Osteocyte (in vitro differentiated cells): Measurements from ENCODE around the gene SFTPD. TPM values are rescaled to one million over a fixed set of nuclear protein-coding genes. Genes with fewer than 3 reads are reported as not detected.
"Not testable (repeated sequence)": the region's sequence is repeated elsewhere in the genome, so short reads cannot be mapped to it uniquely, and the experiment has no call there.

Experiments
- DNase-seq: peaks from one replicate; pipeline ENCODE4 v3.0.0; 2021; ENCODE audit warnings: mixed read lengths; ENCODE audit not compliant: unreplicated experiment; ENCODE audit errors: extremely low spot score
- H3K27ac Mint-ChIP-seq: one replicate; pipeline ENCODE4 v1.8.0; 2021; ENCODE audit warnings: mild to moderate bottlenecking, mixed read lengths; ENCODE audit not compliant: unreplicated experiment
- H3K27me3 Mint-ChIP-seq: one replicate; pipeline ENCODE4 v1.8.0; 2021; ENCODE audit warnings: mixed read lengths; ENCODE audit not compliant: unreplicated experiment
- H3K36me3 Mint-ChIP-seq: one replicate; pipeline ENCODE4 v1.8.0; 2021; ENCODE audit warnings: mixed read lengths; ENCODE audit not compliant: unreplicated experiment
- H3K4me1 Mint-ChIP-seq: one replicate; pipeline ENCODE4 v1.8.0; 2021; ENCODE audit warnings: mixed read lengths; ENCODE audit not compliant: unreplicated experiment
- H3K4me3 Mint-ChIP-seq: one replicate; pipeline ENCODE4 v1.8.0; 2021; ENCODE audit warnings: mild to moderate bottlenecking, moderate library complexity, mixed read lengths; ENCODE audit not compliant: unreplicated experiment
- H3K9me3 Mint-ChIP-seq: one replicate; pipeline ENCODE4 v1.8.0; 2021; ENCODE audit warnings: mixed read lengths; ENCODE audit not compliant: unreplicated experiment
- CTCF ChIP-seq: fragments of 200-600 bp; sonication (generic); IDR thresholded peaks from 2 replicates; pipeline ENCODE4 v1.5.0; 2021; ENCODE audit warnings: antibody characterized with exemption, mild to moderate bottlenecking, moderate library complexity
- total RNA-seq: library from RNA; stranded (reverse); gene quantifications from 2 replicates; pipeline ENCODE4 v1.2.1, GENCODE V29; 2021

Gene SFTPD
- total RNA-seq, 1 donor from 2014 or later: 0.35 TPM

GRCh38 chr10:79898597-79899325, 50.1 kb downstream of the SFTPD start:
- Mint-ChIP-seq H3K36me3 (no peaks in the 10 kb centered on the region), H3K9me3 (no peaks in the 10 kb centered on the region), H3K4me1 (peaks cover 4% of the 10 kb centered on the region), H3K4me3 (no peak overlapping the region), H3K27ac (no peak overlapping the region), H3K27me3 (peaks cover 71% of the 10 kb centered on the region)
- TF ChIP-seq CTCF: no peak
- DNase-seq: no peak

- DNase-seq, H3K27ac Mint-ChIP-seq, H3K36me3 Mint-ChIP-seq, H3K4me1 Mint-ChIP-seq, H3K9me3 Mint-ChIP-seq, H3K4me3 Mint-ChIP-seq: not testable (repeated sequence)
- peaks cover 69% of the 10 kb centered on the region for H3K27me3 Mint-ChIP-seq
Observed at GRCh38 chr10:79892896-79893295, 56.0 kb downstream of the SFTPD start.

- no peaks in the 10 kb centered on the region for H3K9me3 Mint-ChIP-seq
- H3K36me3 Mint-ChIP-seq: no peaks in the 10 kb centered on the region
- no peak for TF ChIP-seq CTCF
- H3K4me1 Mint-ChIP-seq: no peaks in the 10 kb centered on the region
- H3K27me3 Mint-ChIP-seq: peaks cover 65% of the 10 kb centered on the region
- H3K4me3 Mint-ChIP-seq: no peak overlapping the region
- no peak for DNase-seq
- no peak overlapping the region for H3K27ac Mint-ChIP-seq
Observed at GRCh38 chr10:79890469-79890868, 58.4 kb downstream of the SFTPD start.

GRCh38 chr10:79888984-79889383, 59.9 kb downstream of the SFTPD start:
- peaks cover 61% of the 10 kb centered on the region for H3K27me3 Mint-ChIP-seq
- not testable (repeated sequence) for H3K27ac Mint-ChIP-seq, H3K4me3 Mint-ChIP-seq, H3K9me3 Mint-ChIP-seq, H3K4me1 Mint-ChIP-seq, DNase-seq, H3K36me3 Mint-ChIP-seq

Other genes starting within 250 kb of the SFTPD start
- 1.3 and 1.5 TPM in 2 replicates for gene NUTM2B, start 245.9 kb downstream of the SFTPD start, total RNA-seq
- 0.76 and 0.89 TPM in 2 replicates for gene NUTM2E, start 122.4 kb downstream of the SFTPD start, total RNA-seq
- gene TMEM254, start 129.6 kb upstream of the SFTPD start, total RNA-seq: 19.4 and 22.2 TPM in 2 replicates
- gene PLAC9, start 183.6 kb upstream of the SFTPD start, total RNA-seq: 125 and 131 TPM in 2 replicates